ENCODE measurements around the gene ARHGAP6.

Gene ARHGAP6

GRCh38 chrX:11575332-11575731, 90.4 kb downstream of the ARHGAP6 start:
- no peak overlapping the region for H3K4me3 ChIP-seq (ENCODE audit: low read length)
- TF ChIP-seq CTCF (conservative IDR thresholded peaks at IDR 0.05; ENCODE audit: low read depth, low read length): no peak
- DNase-seq (ENCODE audit: low read depth): no peak

GRCh38 chrX:11567528-11568220, 98.0 kb downstream of the ARHGAP6 start:
- no peak for TF ChIP-seq CTCF (conservative IDR thresholded peaks at IDR 0.05; ENCODE audit: low read depth, low read length)
- no peak for DNase-seq (ENCODE audit: low read depth)
- no peak overlapping the region for H3K4me3 ChIP-seq (ENCODE audit: low read length)

DNA sequence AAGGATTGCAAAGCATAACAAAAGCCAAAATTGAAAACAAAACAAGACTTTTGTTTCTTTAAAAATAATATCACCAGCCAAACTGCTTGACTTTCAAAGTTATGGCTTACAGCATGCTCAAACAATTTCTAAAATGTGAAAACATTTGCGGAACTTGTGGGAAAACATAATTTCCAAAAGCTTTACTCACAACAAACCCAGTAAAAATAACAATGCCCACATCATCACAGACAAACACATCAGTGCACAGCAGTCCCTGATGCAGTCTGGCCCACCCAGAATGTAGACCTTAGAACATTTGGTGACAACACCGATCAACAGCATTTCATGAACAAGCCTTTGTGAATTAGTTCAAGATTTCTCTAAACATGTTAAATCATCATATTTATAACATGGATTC, 98.9 kb downstream of the ARHGAP6 start:
- DNase-seq (ENCODE audit: low read depth): no peak
- H3K4me3 ChIP-seq (ENCODE audit: low read length): no peak overlapping the region

DNA sequence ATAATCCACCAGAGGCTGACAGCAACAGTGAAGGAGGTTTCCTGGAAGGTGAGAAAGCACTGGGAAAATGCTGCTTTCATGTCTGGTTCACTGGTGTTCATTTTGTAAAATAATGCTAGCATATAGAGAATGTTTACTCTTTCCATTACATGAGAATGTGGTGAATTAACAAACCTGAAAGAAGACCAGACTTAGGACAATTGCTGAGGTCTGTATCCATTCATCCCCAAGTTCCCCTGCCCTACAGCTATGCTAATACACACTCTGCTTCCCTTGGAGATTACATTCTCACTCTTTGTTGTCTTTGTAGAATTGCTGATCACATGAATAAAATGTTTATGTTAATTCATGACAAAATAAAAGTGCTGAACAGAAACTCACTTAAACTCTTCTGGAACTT, 99.5 kb downstream of the ARHGAP6 start:
- H3K4me3 ChIP-seq (ENCODE audit: low read length): no peak overlapping the region
- DNase-seq (ENCODE audit: low read depth): no peak
- TF ChIP-seq CTCF (conservative IDR thresholded peaks at IDR 0.05; ENCODE audit: low read depth, low read length): no peak

More for the DNA sequence above, 98.9 kb downstream of the ARHGAP6 start:
- no peak for TF ChIP-seq CTCF (conservative IDR thresholded peaks at IDR 0.05; ENCODE audit: low read depth, low read length)

- no peak for TF ChIP-seq CTCF (conservative IDR thresholded peaks at IDR 0.05; ENCODE audit: low read depth, low read length)
- H3K4me3 ChIP-seq (ENCODE audit: low read length): no peak overlapping the region
- no peak for DNase-seq (ENCODE audit: low read depth)
Observed at GRCh38 chrX:11564546-11564945, 101.2 kb downstream of the ARHGAP6 start.

GRCh38 chrX:11562570-11562969, 103.2 kb downstream of the ARHGAP6 start:
- H3K4me3 ChIP-seq (ENCODE audit: low read length): no peak overlapping the region
- no peak for TF ChIP-seq CTCF (conservative IDR thresholded peaks at IDR 0.05; ENCODE audit: low read depth, low read length)
- DNase-seq (ENCODE audit: low read depth): no peak

DNA sequence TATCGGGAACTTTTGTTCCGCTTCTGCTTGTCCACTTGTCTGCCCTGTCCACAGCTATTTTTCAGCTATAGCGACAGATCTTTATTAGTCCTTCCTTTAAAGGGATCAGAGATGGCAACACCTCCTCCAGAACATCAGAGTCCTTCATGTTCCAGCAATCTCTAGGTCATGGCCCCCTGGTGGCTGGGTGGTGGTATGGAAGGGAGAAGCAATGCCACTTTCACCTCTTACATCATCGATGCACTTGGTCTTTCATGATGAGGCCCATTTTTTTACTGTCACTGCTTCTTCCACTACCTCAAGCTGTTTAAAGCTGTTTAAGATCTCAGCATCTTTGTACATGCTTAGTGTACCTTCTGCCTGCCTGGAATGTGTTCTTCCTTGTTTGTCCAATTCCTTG, 106.7 kb downstream of the ARHGAP6 start:
- no peak for DNase-seq (ENCODE audit: low read depth)
- TF ChIP-seq CTCF (conservative IDR thresholded peaks at IDR 0.05; ENCODE audit: low read depth, low read length): peak; percentile 51

More for the DNA sequence above, 106.7 kb downstream of the ARHGAP6 start:
- no peak overlapping the region for H3K4me3 ChIP-seq (ENCODE audit: low read length)
